Adrenal gland (tissue), 12 donors: ENCODE results near the gene GLRX. TPM values are rescaled to one million over a fixed set of nuclear protein-coding genes. Genes with fewer than 3 reads are reported as not detected.
A peak's percentile ranks its signal among the peaks of the same experiment; 100 is the strongest.
"Not testable (repeated sequence)": the region's sequence is repeated elsewhere in the genome, so short reads cannot be mapped to it uniquely, and the experiment has no call there.

Experiments used
- DNase-seq, 7 donors: peaks; one replicate each; pipeline ENCODE4 v3.0.0-alpha.2; 2019 to 2020
- H3K27ac ChIP-seq, 5 donors: fragments of 200-600 bp; sonication (generic) in 4 of 5; 1 replicate in 3 of 5; 2 replicates in 2 of 5; pipeline versions ENCODE4 v1.5.1 to v1.8.0; 2016 to 2020; ENCODE audit warnings: mild to moderate bottlenecking in 1 of 5
- H3K27me3 ChIP-seq: fragments of 200-600 bp; 2 replicates; pipeline ENCODE4 v1.8.0; 2021
- H3K36me3 ChIP-seq, 2 donors: fragments of 200-600 bp; replicated peaks in 1 of 2; 1 replicate in 1 of 2; 2 replicates in 1 of 2; pipeline versions ENCODE4 v1.5.1 to v1.8.0; 2018 to 2022
- H3K4me1 ChIP-seq, 2 donors: fragments of 200-600 bp; replicated peaks in 1 of 2; 1 replicate in 1 of 2; 2 replicates in 1 of 2; pipeline versions ENCODE4 v1.5.1 to v1.8.0; 2018 to 2021
- H3K4me3 ChIP-seq, 4 donors: fragments of 200-600 bp; sonication (generic) in 3 of 4; one replicate each; pipeline ENCODE4 v1.5.1; 2016 to 2018
- H3K9me3 ChIP-seq, 3 donors: fragments of 200-600 bp; sonication (generic) in 1 of 3; replicated peaks in 1 of 3; 1 replicate in 2 of 3; 2 replicates in 1 of 3; pipeline versions ENCODE4 v1.5.1 to v1.8.0; 2016 to 2021
- CTCF ChIP-seq, 6 experiments: fragments of 450-650 bp in 4 of 6; fragments of 200-600 bp in 2 of 6; sonication (generic) in 1 of 6; IDR thresholded peaks; 1 replicate in 5 of 6; 2 replicates in 1 of 6; pipeline versions ENCODE4 v1.5.1 to v1.8.0; 2016 to 2021; ENCODE audit warnings: antibody characterized with exemption in 6 of 6, mild to moderate bottlenecking in 2 of 6, moderate library complexity in 1 of 6
- POLR2A ChIP-seq, 2 donors: fragments of 450-650 bp; IDR thresholded peaks; one replicate each; pipeline ENCODE4 v1.6.1; 2017; ENCODE audit warnings: antibody characterized with exemption in 2 of 2, mild to moderate bottlenecking in 2 of 2, moderate library complexity in 1 of 2
- WGBS, 4 donors: extraction: QIAGEN DNeasy Blood & Tissue Kit in 2 of 4; methylation state at CpG; one replicate each; pipeline versions ENCODE4 v1.1.5 to v1.1.7; 2013 to 2017; 5-methylcytosine and 5-hydroxymethylcytosine counted together
- intact Hi-C, 2 donors: fragments of 100-400 bp; cut with DNase I; formaldehyde crosslinking; loops; one replicate each; pipeline versions ENCODE4 v1.14.1 to v1.15.0; 2022 to 2023
- polyA plus RNA-seq, 3 donors: library from polyadenylated mRNA; stranded (reverse); fragments of 200-250 nt in 2 of 3; fragments of 350-450 nt in 1 of 3; fragmentation: Illumina TruSeq in 1 of 3; extraction: RNeasy Lipid Tissue Mini Kit (QIAGEN cat#74804) in 1 of 3; gene quantifications; one replicate each; pipeline ENCODE4 v1.2.3, GENCODE V29; 2013 to 2014
- total RNA-seq, 9 donors: library from RNA; depleted of rRNA in 4 of 9; stranded (reverse); fragments of >200 nt in 4 of 9; fragments of 120-200 nt in 1 of 9; fragmentation: NEBNext Ultra II Directional in 1 of 9; extraction: Animal tissue kit (Norgen Biotek cat#: 25700) in 1 of 9; gene quantifications; one replicate each; pipeline versions ENCODE4 v1.1.0 to v1.2.4, GENCODE V29; 2013 to 2023
- donor health status: healthy with polysubstance abuse.
- donor health status: Bipolar disorder and iron deficiency.
- donor health status: DM: yes; HTN: yes; CAD: no.
- donor health status: DM: no; HTN: no; CAD: no.
- donor health status: DM: no; HTN: no; CAD: no.
- donor health status: DM: yes; HTN: yes; CAD: no.

GLRX gene
- total and polyA plus RNA-seq, 12 donors, result 55.7 to 279 (median 116) TPM

GRCh38 chr5:95857185-95857945 is 34.8 kb upstream of the GLRX start:
- TF ChIP-seq CTCF (IDR thresholded peaks at IDR 0.05), result no peak
- no peak for TF ChIP-seq POLR2A (IDR thresholded peaks at IDR 0.05)
- Histone ChIP-seq H3K36me3 (no peaks in the 10 kb centered on the region), H3K4me1 (peaks cover 15 to 42% of the 10 kb centered on the region in 2 donors), H3K4me3 (no peak overlapping the region), H3K27ac (peak overlapping the region; percentile 47 to 97 (median 83)), H3K9me3 (no peaks in the 10 kb centered on the region), H3K27me3 (no peaks in the 10 kb centered on the region)
- 52 to 73% (median 70%) methylated on average over 8 to 12 of the region's 12 CpGs for WGBS, 4 donors
- DNase-seq, result peak; percentile 43 to 89 (median 72)
- intact Hi-C loops, result loop anchor here in 1 of 2 donors (10.0 kb wide), 1 partner anchor 747 kb away; no protein-coding TSS in a partner anchor

GRCh38 chr5:95856501-95856981 is 34.0 kb upstream of the GLRX start:
- H3K9me3 ChIP-seq, result no peaks in the 10 kb centered on the region
- 74 to 83% (median 79%) methylated on average over 7 of the region's 7 CpGs for WGBS, 4 donors
- peaks cover 15 to 34% of the 10 kb centered on the region in 2 donors for H3K4me1 ChIP-seq
- no peak overlapping the region for H3K4me3 ChIP-seq
- peak overlapping the region in 3 of 5 donors; percentile 83 to 97 (median 92) for H3K27ac ChIP-seq
- intact Hi-C loops, result loop anchor here in 1 of 2 donors (10.0 kb wide), 1 partner anchor 748 kb away; no protein-coding TSS in a partner anchor
- TF ChIP-seq CTCF (IDR thresholded peaks at IDR 0.05) (no peak), POLR2A (IDR thresholded peaks at IDR 0.05) (no peak)
- H3K36me3 ChIP-seq, result no peaks in the 10 kb centered on the region
- no peaks in the 10 kb centered on the region for H3K27me3 ChIP-seq
- no peak for DNase-seq

GRCh38 chr5:95853490-95853889 is 31.0 kb upstream of the GLRX start:
- Histone ChIP-seq H3K9me3 (no peaks in the 10 kb centered on the region), H3K4me3 (no peak overlapping the region), H3K27me3 (no peaks in the 10 kb centered on the region), H3K4me1 (peaks cover 15 to 34% of the 10 kb centered on the region in 2 donors), H3K36me3 (no peaks in the 10 kb centered on the region), H3K27ac (no peak overlapping the region)
- TF ChIP-seq CTCF (IDR thresholded peaks at IDR 0.05) (no peak), POLR2A (IDR thresholded peaks at IDR 0.05) (no peak)
- intact Hi-C loops, result loop anchor here in 1 of 2 donors (10.0 kb wide), 1 partner anchor 751 kb away; no protein-coding TSS in a partner anchor
- DNase-seq, result no peak
- 85 to 93% (median 90%) methylated on average over 3 of the region's 3 CpGs for WGBS, 4 donors

- Histone ChIP-seq H3K4me3 (no peak overlapping the region), H3K4me1 (peaks cover 5 to 32% of the 10 kb centered on the region in 2 donors), H3K36me3 (no peaks in the 10 kb centered on the region), H3K27ac (no peak overlapping the region), H3K27me3 (no peaks in the 10 kb centered on the region), H3K9me3 (no peaks in the 10 kb centered on the region)
- 95 to 98% (median 96%) methylated on average over 5 of the region's 5 CpGs for WGBS, 4 donors
- intact Hi-C loops, result loop anchor here in 1 of 2 donors (10.0 kb wide), 1 partner anchor 752 kb away; no protein-coding TSS in a partner anchor
- DNase-seq, result no peak
- TF ChIP-seq CTCF (IDR thresholded peaks at IDR 0.05) (no peak), POLR2A (IDR thresholded peaks at IDR 0.05) (no peak)
These were observed 30.0 kb upstream of the GLRX start for GRCh38 chr5:95852567-95852966.

GRCh38 chr5:95851141-95851540 is 28.6 kb upstream of the GLRX start:
- intact Hi-C loops, result loop anchor here in 1 of 2 donors (10.0 kb wide), 1 partner anchor 754 kb away; no protein-coding TSS in a partner anchor

More at GRCh38 chr5:95851141-95851540, 28.6 kb upstream of the GLRX start:
- H3K4me3 ChIP-seq, DNase-seq, H3K9me3 ChIP-seq, H3K27ac ChIP-seq, H3K27me3 ChIP-seq, H3K36me3 ChIP-seq: not testable (repeated sequence)
- peaks cover 0 to 20% of the 10 kb centered on the region in 2 donors for H3K4me1 ChIP-seq
- 95 to 99% (median 98%) methylated on average over 4 to 33 of the region's 34 CpGs for WGBS, 4 donors
